NOMO-1 treated with DMSO at 0.1 percent for 48 hours (cell line): ENCODE data around the gene DPYSL4.

Experiments used
- DNase-seq: peaks from one replicate; lab custom pipeline; 2025; ENCODE audit not compliant: unreplicated experiment; lab: John Stamatoyannopoulos, UW

Gene DPYSL4

GRCh38 chr10:132162590-132163277, 24.0 kb upstream of the DPYSL4 start:
- no peak for DNase-seq

- DNase-seq: no peak
These were observed 23.4 kb upstream of the DPYSL4 start for GRCh38 chr10:132163278-132163765.

- no peak for DNase-seq
These were observed 22.8 kb upstream of the DPYSL4 start for GRCh38 chr10:132163826-132164515.

- no peak for DNase-seq
These were observed 21.9 kb upstream of the DPYSL4 start for GRCh38 chr10:132164761-132165278.

GRCh38 chr10:132165416-132165980, 21.2 kb upstream of the DPYSL4 start:
- DNase-seq: no peak

GRCh38 chr10:132166216-132166950, 20.4 kb upstream of the DPYSL4 start:
- DNase-seq: no peak

- no peak for DNase-seq
These were observed 19.6 kb upstream of the DPYSL4 start for GRCh38 chr10:132167041-132167674.

GRCh38 chr10:132167976-132168375, 18.8 kb upstream of the DPYSL4 start:
- DNase-seq: no peak

- no peak for DNase-seq
These were observed 18.1 kb upstream of the DPYSL4 start for GRCh38 chr10:132168571-132169030.

GRCh38 chr10:132169031-132169765, 17.6 kb upstream of the DPYSL4 start:
- no peak for DNase-seq

- DNase-seq: no peak
These were observed 16.8 kb upstream of the DPYSL4 start for GRCh38 chr10:132169766-132170560.

GRCh38 chr10:132170561-132171361, 16.0 kb upstream of the DPYSL4 start:
- DNase-seq: no peak

GRCh38 chr10:132172091-132173066, 14.4 kb upstream of the DPYSL4 start:
- DNase-seq: no peak

- DNase-seq: no peak
These were observed 13.6 kb upstream of the DPYSL4 start for GRCh38 chr10:132173185-132173584.

- DNase-seq: no peak
These were observed 12.5 kb upstream of the DPYSL4 start for GRCh38 chr10:132174237-132174636.

- DNase-seq: no peak
These were observed 11.3 kb upstream of the DPYSL4 start for GRCh38 chr10:132175408-132175807.

- no peak for DNase-seq
These were observed 10.7 kb upstream of the DPYSL4 start for GRCh38 chr10:132175907-132176581.
